Measurements from ENCODE around the gene ALDOC.

ALDOC gene

DNA sequence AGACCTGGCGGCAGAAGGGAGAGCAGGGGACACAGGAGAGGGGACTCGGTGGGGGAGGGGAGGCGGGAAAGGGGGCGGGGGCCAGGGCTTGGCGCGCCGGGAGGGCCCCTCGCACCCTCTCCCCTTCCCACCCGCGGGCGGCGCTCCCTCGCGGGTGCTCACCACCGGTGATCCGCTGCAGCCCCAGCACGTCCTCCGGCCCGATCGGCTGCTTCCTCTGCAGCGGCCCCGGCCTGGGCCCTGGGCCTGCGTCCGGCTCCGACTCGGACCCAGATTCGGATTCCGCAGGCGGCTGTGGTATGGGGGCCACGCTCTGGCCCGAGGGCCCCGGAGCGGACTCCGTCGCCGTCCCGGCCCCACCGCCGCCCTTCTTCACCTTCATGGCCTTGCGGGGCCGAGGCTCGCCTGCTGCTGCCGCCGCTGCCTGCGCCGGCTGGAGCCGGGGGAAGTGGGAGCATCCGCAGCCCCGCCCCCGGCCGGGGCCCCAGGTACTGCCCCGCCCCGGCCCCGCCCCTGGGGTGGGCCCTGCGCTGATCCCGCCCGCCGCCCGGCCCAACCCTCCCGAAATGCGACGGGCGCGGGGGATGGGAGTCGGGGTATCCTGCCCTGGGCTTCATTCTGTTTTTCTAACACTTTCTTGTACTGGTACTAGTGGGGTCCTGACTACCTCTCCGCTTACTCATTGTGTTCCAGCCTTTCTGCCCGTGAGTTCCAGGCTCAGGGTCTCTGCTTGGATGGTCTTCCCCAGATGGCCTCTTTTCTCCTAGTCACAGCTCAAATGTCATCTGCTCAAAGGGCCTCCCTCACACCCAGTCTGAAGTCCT is 24.3 kb downstream of the ALDOC start, which contains the start of gene UNC119:
TSS of gene UNC119 (minus strand) at position 449 of the 824 bp plus-strand sequence. CDS start at position 382, 67 bp downstream.
- DNase-seq: peak; percentile 75
- no peak for TF ChIP-seq CTCF (IDR thresholded peaks at IDR 0.05; ENCODE audit: low read depth, low read length)
- no peaks in the 10 kb centered on the region for H3K9me3 ChIP-seq (ENCODE audit: severe bottlenecking)
- peak within 1 kb of the TSS; percentile 90 for H3K27ac ChIP-seq
- H3K4me3 ChIP-seq (ENCODE audit: low read depth, low read length): peak within 1 kb of the TSS; percentile 77
- H3K27me3 ChIP-seq (ENCODE audit: insufficient read depth, low read depth, severe bottlenecking): no peaks in the 10 kb centered on the region
- H3K36me3 ChIP-seq: peaks cover 37% of the 10 kb centered on the region

DNA sequence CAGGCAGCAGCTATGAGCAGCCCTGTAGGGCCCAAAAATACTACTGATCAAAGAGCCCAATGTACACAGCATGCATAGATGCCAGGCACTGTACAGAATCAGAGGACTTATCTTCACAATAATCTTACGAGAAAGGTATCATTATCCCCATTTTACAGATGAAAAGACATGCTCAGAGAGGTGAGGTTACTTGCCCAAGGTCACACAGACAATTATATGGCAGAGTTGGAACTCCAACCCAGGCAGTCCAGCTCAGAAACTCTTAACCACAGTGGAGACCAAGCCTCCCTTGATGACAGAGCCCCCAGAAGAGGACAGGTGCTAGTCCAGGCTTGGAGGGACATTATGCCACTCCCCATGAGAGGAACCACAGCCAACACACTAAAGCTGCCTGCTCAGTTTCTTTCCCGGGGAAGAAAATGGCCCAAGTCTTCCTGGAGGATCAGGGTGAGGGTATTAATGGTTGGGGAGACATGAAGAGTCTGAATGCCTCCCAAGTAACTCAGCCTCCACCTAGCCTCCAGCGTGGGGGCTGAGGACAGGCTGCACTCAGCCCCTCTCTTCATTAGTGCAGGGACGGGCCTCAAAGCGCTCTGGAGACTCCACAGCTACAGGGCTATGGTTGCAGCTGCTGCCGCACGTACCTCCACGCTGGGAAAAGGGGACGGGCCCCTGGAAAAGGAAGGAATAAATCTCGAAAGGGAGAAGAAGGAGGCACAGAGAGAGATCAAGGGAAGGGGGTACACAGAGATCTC is 25.1 kb downstream of the ALDOC start:
- no peaks in the 10 kb centered on the region for H3K27me3 ChIP-seq (ENCODE audit: insufficient read depth, low read depth, severe bottlenecking)
- no peaks in the 10 kb centered on the region for H3K9me3 ChIP-seq (ENCODE audit: severe bottlenecking)
- H3K27ac ChIP-seq: peak overlapping the region; percentile 90
- no peak for DNase-seq
- no peak for TF ChIP-seq CTCF (IDR thresholded peaks at IDR 0.05; ENCODE audit: low read depth, low read length)
- peaks cover 39% of the 10 kb centered on the region for H3K36me3 ChIP-seq
- H3K4me3 ChIP-seq (ENCODE audit: low read depth, low read length): peak overlapping the region; percentile 77

GRCh38 chr17:28550858-28551257 is 25.8 kb downstream of the ALDOC start:
- Histone ChIP-seq H3K4me3 (ENCODE audit: low read depth, low read length) (peak overlapping the region; percentile 77), H3K27ac (no peak overlapping the region), H3K27me3 (ENCODE audit: insufficient read depth, low read depth, severe bottlenecking) (no peaks in the 10 kb centered on the region), H3K9me3 (ENCODE audit: severe bottlenecking) (no peaks in the 10 kb centered on the region), H3K36me3 (peaks cover 34% of the 10 kb centered on the region)
- TF ChIP-seq CTCF (IDR thresholded peaks at IDR 0.05; ENCODE audit: low read depth, low read length): no peak
- no peak for DNase-seq

- Histone ChIP-seq H3K36me3 (peaks cover 32% of the 10 kb centered on the region), H3K4me3 (ENCODE audit: low read depth, low read length) (peak overlapping the region; percentile 18), H3K27ac (peak overlapping the region; percentile 64), H3K9me3 (ENCODE audit: severe bottlenecking) (no peaks in the 10 kb centered on the region), H3K27me3 (ENCODE audit: insufficient read depth, low read depth, severe bottlenecking) (no peaks in the 10 kb centered on the region)
- no peak for TF ChIP-seq CTCF (IDR thresholded peaks at IDR 0.05; ENCODE audit: low read depth, low read length)
- peak; percentile 93 for DNase-seq
Measured at GRCh38 chr17:28549236-28550132, 27.2 kb downstream of the ALDOC start.

DNA sequence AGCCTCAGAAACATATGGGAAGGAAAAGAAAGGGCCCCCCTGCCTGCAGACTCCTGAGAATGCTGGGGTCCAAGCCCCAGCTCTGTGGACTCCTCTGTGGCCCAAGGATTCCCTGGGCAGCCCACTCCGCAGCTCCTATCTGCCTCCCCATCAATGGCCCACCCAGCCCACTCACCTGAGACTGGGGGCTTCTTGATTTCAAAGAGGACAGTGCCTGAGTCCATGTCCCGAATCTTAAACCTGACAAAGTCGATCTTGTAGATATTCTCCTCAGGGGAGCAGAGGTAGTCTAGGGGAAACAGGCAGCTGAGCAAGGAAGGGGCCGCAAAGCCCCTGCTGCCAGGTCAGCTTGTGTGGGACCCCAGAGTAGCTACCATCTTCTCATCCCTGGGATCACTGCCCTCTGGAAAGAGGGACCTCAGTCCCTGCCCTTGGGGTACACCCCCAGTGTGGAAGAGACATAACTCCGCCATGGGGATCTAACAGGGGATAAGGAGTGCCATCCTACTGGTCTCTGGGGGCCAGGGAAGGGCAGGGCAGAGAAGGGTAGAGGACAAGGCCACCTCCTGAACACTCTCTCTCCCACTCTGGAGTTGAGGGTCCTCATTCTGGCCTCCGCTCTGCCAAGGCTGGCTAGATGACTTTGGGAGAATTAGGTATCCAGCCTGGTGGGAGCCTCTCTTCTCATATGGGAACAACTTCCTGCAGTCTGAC is 28.1 kb downstream of the ALDOC start:
- TF ChIP-seq CTCF (IDR thresholded peaks at IDR 0.05; ENCODE audit: low read depth, low read length): no peak
- Histone ChIP-seq H3K36me3 (peaks cover 23% of the 10 kb centered on the region), H3K9me3 (ENCODE audit: severe bottlenecking) (no peaks in the 10 kb centered on the region), H3K27me3 (ENCODE audit: insufficient read depth, low read depth, severe bottlenecking) (no peaks in the 10 kb centered on the region), H3K4me3 (ENCODE audit: low read depth, low read length) (no peak overlapping the region), H3K27ac (no peak overlapping the region)
- DNase-seq: no peak

Data from WERI-Rb-1 (cell line).